Measurements from ENCODE around the gene TPX2.

The TPX2 gene

GRCh38 chr20:31707258-31707615 is 31.9 kb upstream of the TPX2 start:
- no peak for DNase-seq

- DNase-seq: peak; percentile 94 to 98
These were observed 30.9 kb upstream of the TPX2 start for GRCh38 chr20:31707994-31708735.

DNA sequence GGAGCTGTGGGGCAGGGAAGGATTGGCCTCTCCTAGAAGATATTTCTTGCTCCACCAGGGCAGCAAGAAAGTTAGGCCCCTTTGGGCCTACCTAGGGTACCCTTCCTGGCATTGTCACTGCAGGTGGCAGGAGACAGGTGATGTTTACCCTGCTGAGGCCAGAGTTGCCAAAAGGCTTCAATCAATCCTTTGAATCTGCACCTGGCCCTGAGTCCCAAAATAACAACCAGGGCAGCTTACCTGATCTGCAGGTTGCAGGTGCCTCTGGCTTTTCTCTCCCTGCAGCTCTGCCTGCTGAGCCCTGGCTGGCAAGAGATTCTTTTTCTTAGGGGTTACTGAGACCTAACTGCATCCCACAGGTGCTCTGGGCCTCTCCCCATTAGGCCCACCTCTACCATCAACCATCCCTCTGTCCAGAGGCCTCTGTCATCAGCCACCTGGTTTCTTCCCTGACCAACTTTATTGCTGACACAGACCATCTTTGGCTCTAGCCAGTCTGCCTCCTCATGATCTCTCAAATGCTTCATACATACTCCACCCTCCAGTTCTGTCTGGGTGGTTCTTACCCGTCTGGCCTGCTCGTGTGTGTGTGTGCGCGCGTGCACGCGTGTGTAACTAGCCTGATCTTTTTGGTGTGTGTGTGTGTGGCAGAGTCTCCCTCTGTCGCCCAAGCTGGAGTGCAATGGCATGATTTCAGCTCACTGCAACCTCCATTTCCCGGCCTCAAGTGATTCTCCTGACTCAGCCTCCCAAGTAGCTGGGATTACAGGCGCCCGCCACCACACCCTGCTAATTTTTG is 30.2 kb upstream of the TPX2 start:
- peak in 1 of 2 experiments; percentile 27 for DNase-seq

DNA sequence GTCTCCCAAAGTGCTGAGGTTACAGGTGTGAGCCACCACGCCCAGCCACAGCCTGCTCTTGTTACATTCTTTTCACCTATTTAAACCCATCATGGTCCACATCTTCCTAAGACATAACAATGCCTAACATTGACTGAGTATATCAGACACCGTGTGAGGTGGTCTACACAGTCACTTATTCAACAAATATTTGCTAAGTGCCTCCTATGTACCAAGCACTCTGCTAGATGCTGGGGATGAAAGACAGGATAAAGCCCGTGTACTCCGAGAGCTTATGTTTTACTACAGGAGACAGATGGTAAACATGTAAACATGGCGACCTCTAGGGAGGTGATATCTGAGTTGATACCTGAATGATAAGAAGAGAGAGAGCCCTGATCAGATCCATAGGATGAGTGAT is 29.2 kb upstream of the TPX2 start:
- DNase-seq: no peak

DNA sequence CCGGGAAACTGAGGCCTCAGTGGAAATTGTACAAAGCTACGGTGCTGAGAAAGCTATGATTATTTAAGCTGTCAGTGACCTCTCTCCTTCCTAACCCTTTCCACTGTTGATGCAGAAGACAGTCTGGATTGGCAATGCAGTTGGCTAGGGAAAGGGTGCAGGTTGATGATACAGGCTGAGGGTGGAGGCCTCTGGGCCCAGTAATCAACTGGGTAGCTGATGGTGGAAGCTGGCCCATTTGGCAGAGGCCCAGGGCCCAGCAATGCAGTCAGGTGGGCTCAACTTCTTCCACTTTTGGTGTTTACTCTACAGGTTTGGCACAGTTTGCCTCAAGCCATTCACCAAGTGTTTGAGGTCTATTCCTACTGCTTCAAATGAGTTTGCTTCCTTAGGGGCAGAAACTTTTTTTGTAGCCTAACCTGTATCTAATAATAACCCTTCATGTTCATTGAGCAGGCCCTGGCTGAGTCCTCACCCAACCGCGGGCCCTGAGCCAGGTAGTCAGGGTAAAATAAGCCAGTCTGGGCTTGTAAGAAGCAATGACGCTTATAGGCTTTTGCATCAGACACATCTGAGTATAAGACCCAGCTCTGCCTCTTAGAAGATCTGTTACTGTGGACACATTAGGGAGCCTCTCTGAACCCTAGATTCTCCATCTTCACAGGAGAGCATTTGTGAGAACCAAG is 28.5 kb upstream of the TPX2 start:
- DNase-seq: no peak

DNA sequence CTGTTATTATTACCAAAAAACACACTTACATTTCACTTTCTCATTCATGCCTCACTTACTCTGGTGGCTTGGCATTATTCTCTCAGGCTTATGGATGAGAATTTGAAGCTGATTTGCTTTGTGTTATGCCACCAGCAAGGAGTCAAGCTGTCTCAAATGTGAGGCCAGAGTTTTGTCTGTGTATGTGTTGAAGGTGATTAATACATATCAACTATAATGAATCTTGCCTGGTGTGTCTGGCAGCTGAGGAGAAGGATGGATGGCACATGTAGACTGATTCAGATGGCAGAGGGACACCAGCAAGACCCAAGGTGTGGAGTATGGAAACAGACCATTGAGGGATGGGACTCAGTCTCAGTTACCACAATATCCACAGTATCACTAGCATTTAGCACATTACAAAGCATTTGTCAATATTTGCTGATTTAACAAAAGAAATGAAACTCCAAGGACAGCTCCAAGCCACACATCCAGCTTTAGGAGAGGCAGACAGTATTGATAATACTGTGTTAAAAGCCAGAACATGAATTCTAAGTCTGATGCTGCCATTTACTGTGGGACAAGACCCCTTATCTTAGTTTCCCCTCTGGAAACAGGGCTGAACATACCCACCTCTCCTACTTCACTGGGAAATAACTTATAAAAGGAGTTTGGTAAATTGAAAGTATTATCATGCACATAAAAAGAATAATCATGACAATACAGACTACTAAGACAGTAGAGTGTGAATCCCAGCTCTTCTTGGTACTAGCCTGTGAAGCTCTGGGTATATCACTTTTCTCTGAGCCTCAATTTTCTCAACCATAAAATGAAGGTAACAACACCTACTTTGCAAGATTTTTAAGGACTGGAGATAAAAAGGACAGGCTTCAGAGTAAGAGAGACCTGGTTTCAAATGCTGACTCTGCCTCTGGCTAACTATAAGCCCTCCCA is 27.6 kb upstream of the TPX2 start:
- no peak for DNase-seq

GRCh38 chr20:31712112-31712553 is 27.0 kb upstream of the TPX2 start:
- peak in 1 of 2 experiments; percentile 52 for DNase-seq

- DNase-seq: no peak
These were observed 26.4 kb upstream of the TPX2 start for GRCh38 chr20:31712564-31713311.

DNA sequence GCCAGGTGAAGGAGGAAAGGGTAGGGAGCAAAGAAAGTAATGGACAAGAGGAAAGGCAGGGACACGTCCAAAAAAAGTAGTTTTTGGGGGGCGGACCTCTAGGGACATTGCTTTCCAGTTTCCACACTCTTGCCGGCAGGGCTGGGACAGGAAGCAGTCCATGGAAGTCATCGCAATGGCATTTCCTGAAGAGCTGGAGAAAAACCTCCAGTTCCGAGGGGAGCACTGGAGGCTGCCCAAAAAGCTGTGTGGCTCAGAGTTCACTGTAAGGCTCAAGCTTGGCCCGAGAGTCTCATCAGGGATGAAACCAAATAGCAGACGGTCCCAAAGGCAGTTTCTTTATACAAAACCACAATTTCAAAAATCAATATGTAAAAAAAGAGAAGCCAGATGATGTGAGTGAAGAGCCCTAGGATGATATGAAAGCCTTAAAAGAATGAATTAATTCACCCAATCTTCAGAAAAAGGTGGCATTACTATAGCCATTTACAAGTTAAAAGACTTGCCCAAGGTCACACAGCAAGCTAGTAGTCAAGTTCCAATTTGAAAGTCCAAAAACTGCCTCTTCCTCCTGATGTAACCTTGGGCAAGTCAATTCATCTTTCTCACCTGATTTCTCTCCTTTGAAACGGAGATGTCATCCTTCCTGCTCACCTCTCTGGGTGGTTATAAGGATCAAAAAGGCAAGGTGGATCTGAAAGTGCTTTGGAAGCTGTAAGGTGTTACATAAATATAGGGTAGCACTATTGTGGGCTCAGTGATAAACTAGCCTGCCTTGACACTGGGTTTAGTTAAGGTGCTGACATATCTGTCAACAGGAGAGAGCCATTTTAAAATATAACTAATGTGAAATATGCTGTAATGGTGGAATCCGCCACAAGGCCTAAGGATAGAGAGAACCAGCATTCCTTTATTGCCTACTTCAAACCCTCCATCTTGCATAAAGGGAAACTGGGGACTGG is 25.5 kb upstream of the TPX2 start:
- DNase-seq: no peak

DNA sequence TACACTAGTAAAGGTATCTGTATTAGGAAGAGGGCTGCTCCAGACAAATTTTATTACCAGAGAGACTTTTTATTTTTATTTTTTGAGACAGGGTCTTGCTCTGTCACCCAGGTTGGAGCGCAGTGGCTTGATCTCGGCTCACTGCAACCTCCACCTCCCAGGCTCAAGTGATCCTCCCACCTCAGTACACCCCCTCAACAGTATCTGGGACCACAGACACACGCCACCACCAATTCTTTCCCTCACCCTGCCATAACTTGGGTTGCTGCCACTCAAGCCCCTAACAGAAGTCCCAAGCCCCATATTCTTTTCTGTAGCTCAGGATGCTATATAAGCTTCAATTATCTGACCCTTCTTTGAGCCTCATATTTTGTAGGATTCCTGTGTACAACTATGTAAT is 23.3 kb upstream of the TPX2 start:
- DNase-seq: no peak

DNA sequence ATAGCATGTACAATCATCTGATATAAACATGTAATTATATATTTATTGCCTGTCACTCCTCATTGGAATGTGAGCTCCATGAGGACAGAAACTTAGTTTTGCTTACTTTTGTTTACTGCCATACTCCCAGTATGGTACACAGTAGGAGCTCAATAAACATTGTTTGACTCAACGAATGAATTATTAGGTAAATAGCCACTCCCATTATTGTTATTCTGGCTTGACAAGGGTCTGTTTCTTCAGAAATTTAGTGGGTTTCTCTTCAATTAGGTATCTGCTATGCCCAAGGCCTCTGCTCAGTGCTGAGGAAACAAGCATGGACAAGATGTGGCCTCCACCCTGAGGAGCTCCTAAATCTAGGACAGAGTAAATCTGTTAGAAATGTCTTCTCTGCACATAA is 22.7 kb upstream of the TPX2 start:
- DNase-seq: no peak

DNA sequence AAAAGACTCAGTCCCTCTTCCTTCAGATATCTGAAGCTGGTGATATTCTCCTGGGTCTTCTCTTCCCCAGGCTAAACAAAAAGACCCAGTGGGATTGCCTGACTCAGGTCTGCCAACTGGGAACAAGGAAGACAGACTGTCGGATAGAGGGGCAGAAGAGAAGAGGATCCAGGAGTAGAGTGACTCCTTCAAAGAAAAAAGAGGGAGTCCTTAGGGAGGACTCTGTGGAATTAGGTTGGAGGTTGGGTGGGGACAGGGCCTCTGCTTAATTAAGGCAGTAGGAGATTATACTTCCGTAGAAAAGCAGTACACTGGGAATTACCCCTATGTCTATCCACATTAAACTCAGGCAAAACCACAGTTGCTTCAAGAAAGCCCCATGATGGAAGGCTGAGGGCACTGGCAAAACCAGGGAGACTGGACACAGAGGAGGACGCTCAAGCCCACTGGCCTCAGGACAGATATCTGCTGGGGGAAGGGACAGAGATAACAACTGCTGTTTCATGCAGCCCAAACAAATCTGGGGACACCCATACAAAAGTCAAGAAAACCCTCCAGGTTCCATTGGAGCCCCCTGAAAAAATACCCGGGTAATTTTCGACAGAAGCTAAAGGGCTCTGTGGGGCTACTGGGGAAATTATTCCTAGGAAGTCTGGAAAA is 22.1 kb upstream of the TPX2 start:
- no peak for DNase-seq

- DNase-seq: peak in 1 of 2 experiments; percentile 86
These were observed 21.4 kb upstream of the TPX2 start for GRCh38 chr20:31717478-31718201.

DNA sequence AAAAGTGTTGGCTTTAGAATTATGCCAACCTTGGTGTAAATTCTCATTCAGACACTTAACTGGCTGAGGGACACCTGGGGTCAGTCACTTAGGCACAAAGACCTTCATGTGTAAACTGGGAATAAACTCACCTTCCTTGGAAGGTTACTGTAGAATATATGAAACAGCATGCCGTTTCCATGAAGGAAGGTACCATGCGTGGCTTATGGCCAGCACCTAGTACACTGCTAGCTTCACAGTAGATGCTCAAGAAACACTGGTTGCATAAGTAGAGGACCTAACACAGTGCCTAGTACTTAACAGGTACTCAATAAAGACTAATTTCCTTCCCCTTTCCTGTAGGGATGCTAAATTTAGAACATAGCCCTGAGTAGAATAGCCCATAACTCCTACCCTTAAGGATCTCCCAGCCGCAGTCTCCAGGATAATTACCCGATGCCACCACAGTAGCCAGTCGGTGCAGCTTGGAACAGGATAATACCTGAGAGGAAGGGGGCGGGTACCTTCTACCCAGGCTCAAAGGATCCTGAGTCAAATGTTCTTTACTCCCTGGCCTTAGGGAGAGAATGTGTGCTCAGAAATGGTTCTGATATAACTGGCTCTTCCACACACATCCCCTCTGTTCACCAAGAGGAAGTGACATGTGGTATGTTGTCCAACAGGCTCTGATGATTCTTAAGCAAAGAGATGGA is 20.0 kb upstream of the TPX2 start:
- peak in 1 of 2 experiments; percentile 28 for DNase-seq

- no peak for DNase-seq
These were observed 19.2 kb upstream of the TPX2 start for GRCh38 chr20:31719644-31720485.

DNA sequence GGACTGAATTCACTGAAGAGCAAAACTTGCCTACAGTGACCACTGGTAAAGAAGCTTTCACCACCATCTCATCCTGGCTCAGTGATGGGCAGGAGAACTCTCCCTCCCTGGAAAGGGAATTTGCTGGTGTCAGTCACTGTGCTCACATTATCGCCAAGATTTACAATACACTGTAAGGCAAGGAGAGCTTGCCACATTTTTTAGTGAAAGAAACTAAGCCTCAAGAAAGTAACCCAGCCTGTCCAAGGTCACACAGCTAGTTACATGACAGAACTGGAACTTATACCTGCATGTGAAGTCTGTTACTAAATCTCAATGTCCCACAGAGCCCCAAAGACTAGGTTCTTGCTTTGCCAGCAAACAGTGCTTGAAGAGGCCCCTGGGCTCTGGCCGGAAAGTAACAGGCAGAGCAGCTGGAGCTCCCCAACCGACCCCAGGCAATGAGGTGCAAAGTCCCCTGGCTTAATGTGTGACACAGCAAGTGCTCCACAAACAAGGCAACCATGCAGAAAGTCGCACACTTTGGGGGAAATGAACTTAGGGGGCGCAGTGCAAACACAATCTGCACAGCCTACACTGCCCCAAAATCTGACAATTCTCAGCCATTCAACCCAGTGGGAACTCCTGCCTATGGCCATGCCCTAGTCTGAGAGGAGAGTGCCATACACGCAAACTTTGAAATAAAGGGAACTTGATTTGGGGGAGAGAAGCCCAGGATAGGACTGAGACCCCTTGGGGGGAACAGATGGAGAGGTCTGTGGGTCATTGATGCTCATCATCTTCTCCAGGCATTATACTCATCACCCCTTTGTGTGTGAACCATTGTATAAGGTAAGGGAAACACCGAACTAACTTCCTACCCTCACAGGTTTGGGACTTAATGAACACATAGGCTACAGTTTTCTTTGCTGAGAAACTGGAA is 18.3 kb upstream of the TPX2 start:
- peak in 1 of 2 experiments; percentile 68 for DNase-seq
